GM12878 (cell line): Measurements from ENCODE around the gene NUDT9. TPM values are rescaled to one million over a fixed set of nuclear protein-coding genes. Genes with fewer than 3 reads are reported as not detected.
A peak's percentile ranks its signal among the peaks of the same experiment; 100 is the strongest.

Experiments used
- CBX5 ChIP-seq: sonication (generic); IDR thresholded peaks from 2 replicates; pipeline ENCODE4 v1.6.1; 2016; ENCODE audit warnings: low read depth, moderate library complexity, mild to moderate bottlenecking, inconsistent platforms
- IKZF1 ChIP-seq: fragments of 450-650 bp; conservative IDR thresholded peaks from 2 replicates; pipeline ENCODE4 v1.6.1; 2017; ENCODE audit warnings: antibody characterized with exemption, mild to moderate bottlenecking
- NFIC ChIP-seq: IDR thresholded peaks from 2 replicates; pipeline ENCODE4 v1.6.1; 2012; ENCODE audit warnings: low read depth, mild to moderate bottlenecking, inconsistent platforms, low read length, moderate library complexity
- RAD21 ChIP-seq: IDR thresholded peaks from 2 replicates; pipeline ENCODE4 v1.6.1; 2011; ENCODE audit warnings: mild to moderate bottlenecking, low read depth, low read length, moderate library complexity; ENCODE audit not compliant: insufficient read depth
- polyA plus RNA-seq, 11 experiments: library from polyadenylated mRNA; depleted of rRNA in 4 of 11; unstranded in 6 of 11; stranded (reverse) in 5 of 11; fragments of >200 nt; fragmentation: Nextera tagmentation in 4 of 11; fragmentation: Illumina TruSeq in 1 of 11; extraction: Ambion mirVana in 4 of 11; extraction: Trizol in 1 of 11; gene quantifications; 1 replicate in 1 of 11; 2 replicates in 10 of 11; pipeline versions ENCODE4 v1.2.1 to v1.2.3, GENCODE V29; 2011 to 2016; ENCODE audit warnings: inconsistent platforms in 2 of 11, missing spikeins in 2 of 11, low read depth in 1 of 11
- total RNA-seq, 4 experiments: library from RNA; depleted of rRNA in 3 of 4; stranded (reverse); fragments of >200 nt in 3 of 4; fragmentation: Illumina TruSeq in 1 of 4; extraction: Trizol in 1 of 4; gene quantifications; 2 replicates each; pipeline versions ENCODE4 v1.2.1 to v1.2.3, GENCODE V29; 2013 to 2021
- TF ChIP-seq, protein P1 (sequence below): fragments of 450-650 bp; IDR thresholded peaks from 2 replicates; pipeline ENCODE4 v1.6.1; 2017; ENCODE audit warnings: antibody characterized with exemption, mild to moderate bottlenecking, moderate library complexity
- TF ChIP-seq, protein P2 (sequence below): fragments of 450-650 bp; IDR thresholded peaks from 2 replicates; pipeline ENCODE4 v1.6.1; 2017; ENCODE audit warnings: mild to moderate bottlenecking
- TF ChIP-seq, protein P3 (sequence below), 3 experiments: IDR thresholded peaks in 2 of 3; conservative IDR thresholded peaks in 1 of 3; 2 replicates each; pipeline ENCODE4 v1.5.1; 2011; ENCODE audit warnings: low read depth in 3 of 3, low read length in 3 of 3, mild to moderate bottlenecking in 3 of 3, control low read depth in 2 of 3, moderate library complexity in 2 of 3, inconsistent platforms in 1 of 3, mixed read lengths in 1 of 3; ENCODE audit not compliant: control insufficient read depth in 2 of 3, insufficient read depth in 1 of 3; ENCODE audit errors: extremely low read depth in 1 of 3

NUDT9 gene
- total and polyA plus RNA-seq, 10 of the 15 experiments (the other 5 are each of a cell fraction or from before 2014, with no cell fraction given) = 8.4 to 28.3 (median 14.6) TPM

DNA sequence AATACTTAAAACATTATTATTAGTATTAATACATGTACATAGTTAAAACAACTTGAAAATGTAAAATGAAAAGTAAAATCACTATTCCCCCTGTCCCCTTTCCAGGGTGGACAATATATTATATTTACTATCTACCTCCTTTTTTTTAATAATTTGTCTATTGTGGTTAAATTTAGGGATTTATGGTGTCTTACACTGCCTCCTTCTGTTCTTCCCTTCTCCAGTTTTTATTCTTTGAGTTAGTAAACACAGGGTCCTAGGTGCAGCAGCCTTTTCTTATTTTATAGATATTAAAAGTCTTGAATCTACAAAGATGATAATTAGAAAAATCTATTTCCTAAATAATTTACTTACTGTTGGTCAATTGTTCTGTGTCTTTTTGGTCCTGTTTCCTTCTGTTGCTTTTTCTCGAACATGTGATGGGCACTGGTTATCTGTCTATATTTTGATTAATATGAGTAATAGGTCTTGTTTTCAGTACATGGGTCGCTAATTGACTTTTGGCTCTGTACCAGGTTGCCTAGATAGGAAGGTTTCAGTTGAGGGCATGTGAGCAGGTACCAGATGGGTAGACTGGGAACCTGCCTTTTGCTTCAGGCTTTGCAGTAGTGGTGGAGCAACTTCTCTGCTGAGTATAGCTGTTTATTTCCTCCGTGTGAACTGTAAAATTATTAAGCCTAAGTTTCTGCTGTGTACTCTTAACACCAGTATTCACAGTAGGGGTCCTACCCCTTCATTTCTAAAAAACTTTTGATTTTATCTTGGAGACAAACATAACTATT is 1.1 kb downstream of the NUDT9 start (continued):
- TF ChIP-seq, protein P1, sequence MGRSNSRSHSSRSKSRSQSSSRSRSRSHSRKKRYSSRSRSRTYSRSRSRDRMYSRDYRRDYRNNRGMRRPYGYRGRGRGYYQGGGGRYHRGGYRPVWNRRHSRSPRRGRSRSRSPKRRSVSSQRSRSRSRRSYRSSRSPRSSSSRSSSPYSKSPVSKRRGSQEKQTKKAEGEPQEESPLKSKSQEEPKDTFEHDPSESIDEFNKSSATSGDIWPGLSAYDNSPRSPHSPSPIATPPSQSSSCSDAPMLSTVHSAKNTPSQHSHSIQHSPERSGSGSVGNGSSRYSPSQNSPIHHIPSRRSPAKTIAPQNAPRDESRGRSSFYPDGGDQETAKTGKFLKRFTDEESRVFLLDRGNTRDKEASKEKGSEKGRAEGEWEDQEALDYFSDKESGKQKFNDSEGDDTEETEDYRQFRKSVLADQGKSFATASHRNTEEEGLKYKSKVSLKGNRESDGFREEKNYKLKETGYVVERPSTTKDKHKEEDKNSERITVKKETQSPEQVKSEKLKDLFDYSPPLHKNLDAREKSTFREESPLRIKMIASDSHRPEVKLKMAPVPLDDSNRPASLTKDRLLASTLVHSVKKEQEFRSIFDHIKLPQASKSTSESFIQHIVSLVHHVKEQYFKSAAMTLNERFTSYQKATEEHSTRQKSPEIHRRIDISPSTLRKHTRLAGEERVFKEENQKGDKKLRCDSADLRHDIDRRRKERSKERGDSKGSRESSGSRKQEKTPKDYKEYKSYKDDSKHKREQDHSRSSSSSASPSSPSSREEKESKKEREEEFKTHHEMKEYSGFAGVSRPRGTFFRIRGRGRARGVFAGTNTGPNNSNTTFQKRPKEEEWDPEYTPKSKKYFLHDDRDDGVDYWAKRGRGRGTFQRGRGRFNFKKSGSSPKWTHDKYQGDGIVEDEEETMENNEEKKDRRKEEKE = no peak
- TF ChIP-seq CBX5 = no peak
- TF ChIP-seq NFIC = no peak
- 0 out of 2 replicates have a peak, but pooled peaks have one; percentile 10 for TF ChIP-seq RAD21
- TF ChIP-seq, protein P2, sequence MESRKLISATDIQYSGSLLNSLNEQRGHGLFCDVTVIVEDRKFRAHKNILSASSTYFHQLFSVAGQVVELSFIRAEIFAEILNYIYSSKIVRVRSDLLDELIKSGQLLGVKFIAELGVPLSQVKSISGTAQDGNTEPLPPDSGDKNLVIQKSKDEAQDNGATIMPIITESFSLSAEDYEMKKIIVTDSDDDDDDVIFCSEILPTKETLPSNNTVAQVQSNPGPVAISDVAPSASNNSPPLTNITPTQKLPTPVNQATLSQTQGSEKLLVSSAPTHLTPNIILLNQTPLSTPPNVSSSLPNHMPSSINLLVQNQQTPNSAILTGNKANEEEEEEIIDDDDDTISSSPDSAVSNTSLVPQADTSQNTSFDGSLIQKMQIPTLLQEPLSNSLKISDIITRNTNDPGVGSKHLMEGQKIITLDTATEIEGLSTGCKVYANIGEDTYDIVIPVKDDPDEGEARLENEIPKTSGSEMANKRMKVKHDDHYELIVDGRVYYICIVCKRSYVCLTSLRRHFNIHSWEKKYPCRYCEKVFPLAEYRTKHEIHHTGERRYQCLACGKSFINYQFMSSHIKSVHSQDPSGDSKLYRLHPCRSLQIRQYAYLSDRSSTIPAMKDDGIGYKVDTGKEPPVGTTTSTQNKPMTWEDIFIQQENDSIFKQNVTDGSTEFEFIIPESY = no peak
- TF ChIP-seq, protein P3, sequence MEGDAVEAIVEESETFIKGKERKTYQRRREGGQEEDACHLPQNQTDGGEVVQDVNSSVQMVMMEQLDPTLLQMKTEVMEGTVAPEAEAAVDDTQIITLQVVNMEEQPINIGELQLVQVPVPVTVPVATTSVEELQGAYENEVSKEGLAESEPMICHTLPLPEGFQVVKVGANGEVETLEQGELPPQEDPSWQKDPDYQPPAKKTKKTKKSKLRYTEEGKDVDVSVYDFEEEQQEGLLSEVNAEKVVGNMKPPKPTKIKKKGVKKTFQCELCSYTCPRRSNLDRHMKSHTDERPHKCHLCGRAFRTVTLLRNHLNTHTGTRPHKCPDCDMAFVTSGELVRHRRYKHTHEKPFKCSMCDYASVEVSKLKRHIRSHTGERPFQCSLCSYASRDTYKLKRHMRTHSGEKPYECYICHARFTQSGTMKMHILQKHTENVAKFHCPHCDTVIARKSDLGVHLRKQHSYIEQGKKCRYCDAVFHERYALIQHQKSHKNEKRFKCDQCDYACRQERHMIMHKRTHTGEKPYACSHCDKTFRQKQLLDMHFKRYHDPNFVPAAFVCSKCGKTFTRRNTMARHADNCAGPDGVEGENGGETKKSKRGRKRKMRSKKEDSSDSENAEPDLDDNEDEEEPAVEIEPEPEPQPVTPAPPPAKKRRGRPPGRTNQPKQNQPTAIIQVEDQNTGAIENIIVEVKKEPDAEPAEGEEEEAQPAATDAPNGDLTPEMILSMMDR (IDR thresholded peaks at IDR 0.05 in 2 of 3, conservative IDR thresholded peaks at IDR 0.05 in 1 of 3; ENCODE audit: control insufficient read depth in 2 of 3, extremely low read depth in 1 of 3, insufficient read depth in 1 of 3, low read depth in 3 of 3, low read length in 3 of 3) = peak in 1 of 3 experiments; percentile 16; a peak in 1 of 6 replicates
- TF ChIP-seq IKZF1 = no peak
